ENCODE data around the gene OR2A2. TPM values are rescaled to one million over a fixed set of nuclear protein-coding genes. Genes with fewer than 3 reads are reported as not detected.

OR2A2 gene
- total RNA-seq = not detected

GRCh38 chr7:144109283-144109682, at the start of gene OR2A2:
Gene OR2A2, plus strand, starts transcription at chr7:144109583. Its CDS starts 0 bp downstream, at chr7:144109583.

GRCh38 chr7:144069511-144069910, 39.9 kb upstream of the OR2A2 start, which contains the start of gene OR2A25:
Gene OR2A25, plus strand, starts transcription at chr7:144069811. Its CDS starts 4,409 bp downstream, at chr7:144074220.

GRCh38 chr7:144085978-144086377, 23.4 kb upstream of the OR2A2 start, which contains the start of gene OR2A12:
Gene OR2A12, plus strand, starts transcription at chr7:144086278. Its CDS starts 8,830 bp downstream, at chr7:144095108.

GRCh38 chr7:144122876-144123275, 13.5 kb downstream of the OR2A2 start, which contains the start of gene OR2A14:
Gene OR2A14, plus strand, starts transcription at chr7:144123176. Its CDS starts 5,937 bp downstream, at chr7:144129113.

Small RNA genes within 50 kb of the gene (small RNA-seq; reads per million reads assigned to genes)
- not detected for gene OR2A41P

Other genes starting within 250 kb of the OR2A2 start
- gene TCAF1, start 207.4 kb upstream of the OR2A2 start, total RNA-seq = 180 TPM
- gene OR2F2, start 174.3 kb upstream of the OR2A2 start, total RNA-seq = not detected
- not detected for gene OR2F1, start 154.7 kb upstream of the OR2A2 start, total RNA-seq
- gene OR6B1, start 109.3 kb upstream of the OR2A2 start, total RNA-seq = not detected
- gene OR2A5, start 60.6 kb upstream of the OR2A2 start, total RNA-seq = not detected
- not detected for gene OR2A25, start 39.8 kb upstream of the OR2A2 start, total RNA-seq
- gene OR2A12, start 23.3 kb upstream of the OR2A2 start, total RNA-seq = not detected
- not detected for gene OR2A14, start 13.6 kb downstream of the OR2A2 start, total RNA-seq
- gene CTAGE4, start 73.9 kb downstream of the OR2A2 start, total RNA-seq = 1.2 TPM
- 1.4 TPM for gene ARHGEF35, start 86.2 kb downstream of the OR2A2 start, total RNA-seq
- gene OR2A42, start 130.0 kb downstream of the OR2A2 start, total RNA-seq = under 0.01 TPM
- gene OR2A7, start 155.2 kb downstream of the OR2A2 start, total RNA-seq = 0.69 TPM
- not detected for gene CTAGE8, start 159.7 kb downstream of the OR2A2 start, total RNA-seq
- not detected for gene OR2A1, start 202.8 kb downstream of the OR2A2 start, total RNA-seq
- 1.8 TPM for gene ARHGEF5, start 245.8 kb downstream of the OR2A2 start, total RNA-seq